ENCODE data around the gene ZNF761. TPM values are rescaled to one million over a fixed set of nuclear protein-coding genes. Genes with fewer than 3 reads are reported as not detected.

The ZNF761 gene
- total and polyA plus RNA-seq, 2 of the 13 experiments (the other 11 are each of a cell fraction or from before 2014, with no cell fraction given): 11.6 to 16.2 TPM

- TF ChIP-seq BCL3 (CRISPR knock-in tag; IDR thresholded peaks at IDR 0.05) (peak; percentile 23; the same call in 1 of the 2 replicates), KDM5B (CRISPR knock-in tag; IDR thresholded peaks at IDR 0.05; ENCODE audit: borderline replicate concordance) (peak; percentile 52; the same call in 1 of the 2 replicates), SRY (CRISPR knock-in tag; IDR thresholded peaks at IDR 0.05) (no peak), HOMEZ (CRISPR knock-in tag; IDR thresholded peaks at IDR 0.05; ENCODE audit: low read depth) (0 out of 2 replicates have a peak, but pooled peaks have one; percentile 32), ATF3 (CRISPR knock-in tag; IDR thresholded peaks at IDR 0.05) (no peak), ZBTB38 (CRISPR knock-in tag; IDR thresholded peaks at IDR 0.05) (peak; percentile 28; the same call in 1 of the 2 replicates), YEATS4 (CRISPR knock-in tag; IDR thresholded peaks at IDR 0.05; ENCODE audit: borderline replicate concordance) (peak; percentile 73; the same call in 1 of the 2 replicates), NFIB (CRISPR knock-in tag; IDR thresholded peaks at IDR 0.05; ENCODE audit: borderline replicate concordance) (no peak), ZNF431 (CRISPR knock-in tag; IDR thresholded peaks at IDR 0.05; ENCODE audit: borderline replicate concordance, low read depth) (no peak), CREB1 (IDR thresholded peaks at IDR 0.05) (peak; percentile 15; the same call in 1 of the 2 replicates), CREB1 (CRISPR knock-in tag; IDR thresholded peaks at IDR 0.05) (no peak), ZBTB43 (CRISPR knock-in tag; conservative IDR thresholded peaks at IDR 0.05) (peak; percentile 46; the same call in 1 of the 2 replicates), HDAC1 (CRISPR knock-in tag; IDR thresholded peaks at IDR 0.05) (peak; percentile 22), HNF4G (IDR thresholded peaks at IDR 0.05; ENCODE audit: borderline replicate concordance, low read depth, low read length) (no peak), HNF4G (CRISPR knock-in tag; IDR thresholded peaks at IDR 0.05; ENCODE audit: borderline replicate concordance, low read depth) (peak; percentile 42; the same call in 1 of the 2 replicates), SMAD1 (CRISPR knock-in tag; IDR thresholded peaks at IDR 0.05; ENCODE audit: borderline replicate concordance, low read depth) (no peak), ZNF510 (CRISPR knock-in tag; IDR thresholded peaks at IDR 0.05; ENCODE audit: low read depth) (no peak), LCORL (IDR thresholded peaks at IDR 0.05) (no peak), LCORL (CRISPR knock-in tag; IDR thresholded peaks at IDR 0.05) (peak; percentile 55), ISX (CRISPR knock-in tag; conservative IDR thresholded peaks at IDR 0.05) (no peak; the same call in 1 of the 2 replicates), STAT6 (CRISPR knock-in tag; IDR thresholded peaks at IDR 0.05; ENCODE audit: borderline replicate concordance) (peak; percentile 27; the same call in 1 of the 2 replicates), MAX (IDR thresholded peaks at IDR 0.05) (peak; percentile 69; the same call in 1 of the 2 replicates), KMT2B (CRISPR knock-in tag; IDR thresholded peaks at IDR 0.05) (no peak; the same call in 1 of the 2 replicates)
Observed at GRCh38 chr19:53431399-53432087, at the start of gene ZNF761 (continued).

Data from HepG2 (cell line).